ENCODE results near the gene ZIC5.

DNA sequence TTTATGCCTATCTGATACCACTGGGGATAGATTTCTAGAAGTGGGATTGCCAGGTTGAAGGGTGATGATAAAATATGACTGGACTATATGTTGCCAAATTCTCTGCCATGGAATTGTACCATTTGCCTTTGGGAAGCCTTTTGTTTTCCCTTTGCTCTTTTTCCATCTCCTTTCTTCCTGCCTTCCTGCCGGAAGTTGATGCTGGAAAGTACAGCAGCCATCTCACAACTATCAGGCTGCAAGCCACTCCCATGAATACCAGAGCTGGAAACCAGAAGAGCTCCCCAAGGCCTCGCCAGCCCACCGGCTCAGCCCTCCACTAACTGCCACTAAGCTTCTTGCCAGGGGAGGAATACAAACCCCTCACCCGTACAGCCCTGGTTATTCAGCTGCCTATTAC lies 29.7 kb downstream of the ZIC5 start:
- TF ChIP-seq ZNF274 (IDR thresholded peaks at IDR 0.05; ENCODE audit: low read depth, low read length), result no peak
- no peak for TF ChIP-seq SUZ12 (IDR thresholded peaks at IDR 0.05; ENCODE audit: extremely low read depth, insufficient read depth, insufficient read length)
- TF ChIP-seq YY1 (IDR thresholded peaks at IDR 0.05; ENCODE audit: insufficient read depth, insufficient read length), result no peak
